Activated CD8-positive, alpha-beta T cell treated with anti-CD3 and anti-CD28 coated beads, Interleukin-2, amount 10 ng/mL, durations not matched to agents 7 days and 5 days (primary cell): ENCODE measurements around the gene GP2. TPM values are rescaled to one million over a fixed set of nuclear protein-coding genes. Genes with fewer than 3 reads are reported as not detected.

ENCODE experiments used
- ATAC-seq: fragments of 150-1000 bp; cut with Tn5 transposase; one replicate; pipeline ENCODE4 v1.10.0; 2021; ENCODE audit warnings: moderate library complexity
- CTCF ChIA-PET: fragments of 350-600 bp; sonication (Branson Sonifier 250); formaldehyde crosslinking; loops from one replicate; lab custom pipeline; 2021; ENCODE audit warnings: antibody characterized with exemption; lab: Charles Lee
- POLR2A ChIA-PET: fragments of 350-600 bp; sonication (Branson Sonifier 250); formaldehyde crosslinking; loops from one replicate; lab custom pipeline; 2021; ENCODE audit warnings: antibody characterized with exemption; lab: Charles Lee
- DNase-seq: peaks from one replicate; pipeline ENCODE4 v3.0.0-alpha.2; 2020
- H3K27ac Mint-ChIP-seq: one replicate; pipeline ENCODE4 v1.8.0; 2021; ENCODE audit warnings: mild to moderate bottlenecking, mixed read lengths
- H3K27me3 Mint-ChIP-seq: one replicate; pipeline ENCODE4 v1.8.0; 2021; ENCODE audit warnings: low read depth, mixed read lengths
- H3K36me3 Mint-ChIP-seq: one replicate; pipeline ENCODE4 v1.8.0; 2021; ENCODE audit warnings: low read depth, mixed read lengths
- H3K4me1 Mint-ChIP-seq: one replicate; pipeline ENCODE4 v1.8.0; 2021; ENCODE audit warnings: low read depth, mixed read lengths
- H3K4me3 Mint-ChIP-seq: one replicate; pipeline ENCODE4 v1.8.0; 2021; ENCODE audit warnings: mild to moderate bottlenecking, mixed read lengths
- H3K9me3 Mint-ChIP-seq: one replicate; pipeline ENCODE4 v1.8.0; 2022; ENCODE audit warnings: mixed read lengths; ENCODE audit not compliant: insufficient read depth
- total RNA-seq, 2 experiments: library from RNA; stranded (reverse); gene quantifications; one replicate each; pipeline ENCODE4 v1.2.3, GENCODE V29; 2021

The GP2 gene
- total RNA-seq, 2 experiments from 2014 or later: not detected

DNA sequence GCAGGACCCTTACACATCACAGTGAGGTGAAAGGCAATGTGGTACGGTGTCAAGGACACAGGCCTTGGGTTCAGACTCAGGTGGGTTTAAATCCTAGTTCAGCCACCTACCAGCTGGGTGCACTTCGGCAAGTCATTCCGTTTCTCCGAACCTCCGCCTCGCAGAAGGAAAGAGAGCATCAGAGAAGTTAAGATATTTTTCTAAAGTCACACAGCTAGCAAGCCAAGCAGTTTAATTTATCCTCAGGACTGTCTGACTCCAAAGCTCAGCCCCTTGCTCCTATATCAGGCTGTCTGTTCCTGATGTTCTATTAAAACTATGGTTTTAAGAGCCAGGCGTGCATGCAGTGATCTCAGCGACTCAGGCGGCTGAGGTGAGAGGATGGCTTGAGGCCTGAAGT lies 65.1 kb downstream of the GP2 start:
- ChIA-PET CTCF (no interaction called here), POLR2A (no interaction called here)
- Mint-ChIP-seq H3K4me1 (no peaks in the 10 kb centered on the region), H3K4me3 (no peak overlapping the region), H3K27ac (no peak overlapping the region), H3K36me3 (no peaks in the 10 kb centered on the region), H3K27me3 (no peaks in the 10 kb centered on the region), H3K9me3 (peaks cover 3% of the 10 kb centered on the region)
- ATAC-seq (no peak), DNase-seq (no peak)

GRCh38 chr16:20260215-20261009 lies 66.9 kb downstream of the GP2 start:
- Mint-ChIP-seq H3K27me3 (no peaks in the 10 kb centered on the region), H3K36me3 (no peaks in the 10 kb centered on the region)

More at GRCh38 chr16:20260215-20261009, 66.9 kb downstream of the GP2 start:
- DNase-seq: no peak
- Mint-ChIP-seq H3K27ac (no peak overlapping the region), H3K9me3 (peaks cover 3% of the 10 kb centered on the region), H3K4me1 (no peaks in the 10 kb centered on the region), H3K4me3 (no peak overlapping the region)
- ChIA-PET POLR2A (no interaction called here), CTCF (no interaction called here)
- no peak for ATAC-seq

Other genes with a start within 250 kb of the GP2 start
- not detected for gene UMOD, start 25.2 kb upstream of the GP2 start, total RNA-seq
- gene PDILT, start 77.2 kb upstream of the GP2 start, total RNA-seq: not detected
- not detected for gene ACSM5, start 82.0 kb upstream of the GP2 start, total RNA-seq
- not detected for gene ACSM2A, start 124.0 kb upstream of the GP2 start, total RNA-seq
- not detected for gene ACSM2B, start 248.9 kb upstream of the GP2 start, total RNA-seq